Mesodermal cell (in vitro differentiated cells): Measurements from ENCODE around the gene UNC13A.

Experiments used
- H3K27ac ChIP-seq: 2 replicates; pipeline ENCODE4 v1.7.0; 2013; ENCODE audit warnings: mild to moderate bottlenecking, low read depth, low read length, moderate library complexity; ENCODE audit not compliant: severe bottlenecking
- H3K36me3 ChIP-seq: 2 replicates; pipeline ENCODE4 v1.7.1; 2013; ENCODE audit warnings: mild to moderate bottlenecking, low read length, moderate library complexity; ENCODE audit not compliant: control insufficient read depth, insufficient read depth
- H3K4me1 ChIP-seq: one replicate; pipeline ENCODE4 v1.7.1; 2013; ENCODE audit warnings: mild to moderate bottlenecking, low read length; ENCODE audit not compliant: insufficient read depth, control insufficient read depth, poor library complexity, severe bottlenecking
- H3K4me3 ChIP-seq: 2 replicates; pipeline ENCODE4 v1.7.0; 2013; ENCODE audit warnings: low read length, control low read depth, mild to moderate bottlenecking; ENCODE audit not compliant: insufficient read depth, poor library complexity, severe bottlenecking; ENCODE audit errors: extremely low read depth
- H3K9me3 ChIP-seq: 2 replicates; pipeline ENCODE4 v1.7.1; 2013; ENCODE audit warnings: mild to moderate bottlenecking, low read length, moderate library complexity; ENCODE audit not compliant: control insufficient read depth
- whole genome bisulfite sequencing, 2 experiments: methylation state at CpG; one replicate each; pipeline ENCODE4 v1.1.5; 2013; ENCODE audit warnings: missing lambda C conversion rate in 2 of 2; ENCODE audit not compliant: insufficient coverage in 2 of 2; 5-methylcytosine and 5-hydroxymethylcytosine counted together

Gene UNC13A

DNA sequence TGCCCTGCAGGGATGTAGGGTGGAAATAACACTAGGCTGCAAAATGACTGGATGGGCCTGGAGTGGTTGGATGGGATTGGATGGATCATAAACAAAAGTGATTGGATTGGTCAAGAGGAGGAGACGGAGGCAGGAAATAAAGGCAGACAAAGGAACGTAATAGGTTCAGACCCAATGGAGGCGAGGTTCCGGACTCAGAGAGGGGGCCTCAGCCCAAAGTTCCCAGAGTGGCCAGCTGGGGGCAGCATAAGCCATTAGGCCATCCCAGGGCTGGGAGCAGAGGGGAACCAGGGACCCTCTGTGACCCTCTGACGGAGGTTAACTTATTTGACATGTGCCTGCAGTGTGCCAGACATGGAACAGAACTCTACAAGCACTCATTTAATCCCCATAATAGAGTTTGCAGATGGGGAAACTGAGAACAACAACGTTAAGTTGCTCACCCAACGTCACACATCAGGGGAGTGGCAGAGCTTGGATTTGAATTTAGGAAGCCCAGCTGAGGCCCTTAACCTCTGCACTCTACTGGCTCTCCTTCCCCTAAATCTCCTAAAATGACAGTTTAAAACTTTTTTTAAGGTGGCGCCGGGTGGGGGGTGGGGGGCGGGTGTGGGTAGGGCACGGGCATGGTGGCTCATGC, 15.8 kb upstream of the UNC13A start:
- H3K4me3 ChIP-seq: no peak overlapping the region
- H3K36me3 ChIP-seq: no peaks in the 10 kb centered on the region
- H3K9me3 ChIP-seq: no peaks in the 10 kb centered on the region
- no peaks in the 10 kb centered on the region for H3K4me1 ChIP-seq
- H3K27ac ChIP-seq: no peak overlapping the region
- 73 to 85% methylated on average over 5 to 10 of the region's 11 CpGs for WGBS, 2 experiments

DNA sequence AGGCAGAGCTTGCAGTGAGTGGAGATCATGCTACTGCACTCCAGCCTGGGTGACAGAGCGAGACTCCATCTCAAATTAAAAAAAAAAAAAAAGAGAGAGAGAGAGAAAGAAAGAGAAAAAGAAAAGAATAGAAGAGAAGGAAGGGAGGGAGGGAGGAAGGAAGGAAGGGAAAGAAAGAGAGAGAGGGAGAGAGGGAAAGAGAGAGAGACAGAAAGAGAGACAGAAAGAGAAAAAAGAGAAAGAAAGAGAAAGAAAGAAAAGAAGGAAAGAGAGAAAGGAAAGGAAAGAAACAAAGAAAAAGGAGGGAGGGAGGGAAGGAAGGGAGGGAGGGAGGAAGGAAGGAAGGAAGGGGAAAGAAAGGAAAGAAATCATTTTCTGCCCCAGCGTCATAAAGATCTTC, 7.0 kb upstream of the UNC13A start:
- no peaks in the 10 kb centered on the region for H3K9me3 ChIP-seq
- no peaks in the 10 kb centered on the region for H3K4me1 ChIP-seq
- H3K27ac ChIP-seq: no peak overlapping the region
- H3K36me3 ChIP-seq: no peaks in the 10 kb centered on the region
- 88 to 100% methylated on average over 1 of the region's 2 CpGs for WGBS, 2 experiments
- H3K4me3 ChIP-seq: no peak overlapping the region

DNA sequence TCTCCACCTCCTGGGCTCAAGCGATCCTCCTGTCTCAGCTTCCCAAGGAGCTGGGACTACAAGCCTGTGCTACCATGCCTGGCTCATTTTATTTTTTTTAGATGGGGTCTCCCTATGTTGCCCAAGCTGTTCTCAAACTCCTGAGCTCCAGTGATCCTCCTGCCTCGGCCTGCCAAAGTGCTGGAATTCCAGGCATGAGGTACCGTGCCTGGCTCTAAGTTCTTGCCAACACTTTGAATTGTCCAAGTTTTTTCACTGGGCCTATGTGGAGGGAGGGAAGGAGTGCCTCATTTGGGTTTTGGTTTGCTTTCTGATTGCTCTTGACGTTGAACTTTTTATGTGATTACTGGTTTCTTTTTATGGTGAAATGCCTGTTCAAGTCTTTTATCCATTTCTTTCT, 4.4 kb upstream of the UNC13A start:
- H3K9me3 ChIP-seq: no peaks in the 10 kb centered on the region
- no peak overlapping the region for H3K4me3 ChIP-seq
- WGBS, 2 experiments: 94% methylated on average over 2 to 3 of the region's 4 CpGs
- H3K4me1 ChIP-seq: no peaks in the 10 kb centered on the region
- H3K27ac ChIP-seq: no peak overlapping the region
- no peaks in the 10 kb centered on the region for H3K36me3 ChIP-seq

DNA sequence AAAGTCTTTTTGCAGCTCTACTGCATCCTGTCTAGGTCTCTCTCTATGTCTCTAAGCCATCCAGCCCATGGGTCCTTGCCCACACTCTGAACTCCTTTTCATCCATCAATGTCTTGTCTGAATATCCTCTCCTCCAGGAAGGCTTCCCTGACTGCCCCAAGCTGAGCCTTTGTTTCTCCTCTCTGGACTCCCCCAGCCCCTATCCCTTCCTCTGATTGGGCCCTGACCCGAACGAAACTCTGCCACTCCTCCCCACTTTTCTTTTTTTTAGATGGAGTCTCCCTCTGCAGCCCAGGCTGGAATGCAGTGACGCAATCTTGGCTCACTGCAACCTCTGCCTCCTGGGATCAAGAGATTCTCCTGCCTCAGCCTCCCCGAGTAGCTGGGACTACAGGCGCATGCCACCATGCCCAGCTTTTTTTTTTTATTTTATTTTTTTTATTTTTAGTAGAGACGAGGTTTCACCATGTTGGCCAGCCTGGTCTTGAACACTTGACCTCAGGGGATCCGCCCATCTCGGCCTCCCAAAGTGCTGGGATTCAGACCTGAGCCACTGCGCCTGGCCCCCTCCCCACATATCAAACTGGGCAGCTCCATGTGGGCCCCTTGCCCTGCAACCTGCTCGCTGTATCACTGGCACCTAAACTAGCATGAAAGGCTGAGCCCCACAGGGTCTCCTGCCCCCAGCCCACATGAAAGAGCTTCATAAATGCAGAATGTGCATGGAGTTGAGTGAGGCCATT, 870 bp upstream of the UNC13A start:
- H3K36me3 ChIP-seq: no peaks in the 10 kb centered on the region
- no peak overlapping the region for H3K4me3 ChIP-seq
- no peaks in the 10 kb centered on the region for H3K9me3 ChIP-seq
- H3K4me1 ChIP-seq: peaks cover 13% of the 10 kb centered on the region
- 69 to 82% methylated on average over 4 to 8 of the region's 10 CpGs for WGBS, 2 experiments
- H3K27ac ChIP-seq: no peak overlapping the region

DNA sequence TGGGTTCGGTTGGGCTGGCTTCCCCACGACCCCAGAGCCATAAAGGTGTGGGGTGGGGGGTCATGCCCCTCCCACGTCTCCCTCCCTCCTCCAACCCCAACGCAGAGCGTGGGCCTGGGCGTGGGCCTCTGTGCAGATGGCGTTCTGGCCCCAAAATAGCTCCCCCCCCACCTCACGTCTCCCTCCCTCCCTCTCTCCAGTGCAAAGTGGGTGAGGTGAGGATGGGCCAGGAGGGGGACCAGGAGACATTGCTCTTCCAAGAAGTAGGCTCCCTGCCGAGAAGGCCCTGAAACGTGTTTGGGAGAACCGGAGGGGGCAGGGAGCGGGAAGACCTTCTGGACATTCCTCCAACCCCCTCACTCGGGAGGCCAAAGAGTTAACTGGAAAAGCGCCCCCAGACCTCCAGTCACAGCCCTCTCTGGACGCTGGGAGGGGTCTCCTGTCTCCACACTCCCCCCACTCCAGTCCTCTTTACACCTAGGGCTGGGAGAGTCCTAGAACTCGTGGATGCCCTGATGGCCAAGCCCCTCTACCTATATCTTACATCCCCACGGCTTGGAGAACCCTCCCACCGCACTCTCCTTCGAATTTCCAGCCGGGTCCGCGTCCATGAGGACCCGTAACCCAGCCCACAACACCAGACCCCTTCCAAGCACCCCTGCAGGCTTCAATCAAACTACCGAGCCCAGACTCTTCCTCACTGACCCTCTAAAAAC, 855 bp downstream of the UNC13A start:
- Histone ChIP-seq H3K9me3 (no peaks in the 10 kb centered on the region), H3K27ac (no peak overlapping the region), H3K4me3 (peak overlapping the region; percentile 55), H3K36me3 (no peaks in the 10 kb centered on the region), H3K4me1 (peaks cover 13% of the 10 kb centered on the region)
- 0 to 2% methylated on average over 9 to 12 of the region's 24 CpGs for WGBS, 2 experiments

DNA sequence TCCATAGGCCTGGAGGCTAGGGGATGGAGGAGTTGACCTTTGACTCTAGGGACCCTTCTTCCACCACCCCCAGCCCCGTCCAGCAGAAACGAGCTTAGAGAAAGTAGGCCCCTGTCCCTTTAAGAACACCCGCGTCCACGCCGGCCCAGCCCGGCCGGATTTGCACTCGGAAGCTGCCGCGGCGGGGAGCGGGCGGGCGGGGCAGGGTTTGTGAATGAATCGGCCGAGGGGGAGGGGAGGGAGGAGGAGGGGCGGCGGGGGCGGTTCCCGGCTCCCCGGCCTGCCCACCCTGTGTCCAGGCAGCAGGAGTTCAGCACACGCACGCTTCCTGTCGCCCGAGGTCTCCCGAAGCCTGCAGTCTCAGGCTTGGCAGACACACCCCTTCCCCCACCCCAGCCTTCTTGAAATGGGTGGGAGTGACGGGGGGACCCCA, 1.5 kb downstream of the UNC13A start:
- H3K9me3 ChIP-seq: no peaks in the 10 kb centered on the region
- H3K36me3 ChIP-seq: no peaks in the 10 kb centered on the region
- H3K4me1 ChIP-seq: peaks cover 13% of the 10 kb centered on the region
- H3K27ac ChIP-seq: peak overlapping the region; percentile 30
- H3K4me3 ChIP-seq: peak overlapping the region; percentile 55
- 0% methylated on average over 1 of the region's 28 CpGs; no CpG with 5 or more reads in 1 of the 2 experiments for WGBS, 2 experiments

DNA sequence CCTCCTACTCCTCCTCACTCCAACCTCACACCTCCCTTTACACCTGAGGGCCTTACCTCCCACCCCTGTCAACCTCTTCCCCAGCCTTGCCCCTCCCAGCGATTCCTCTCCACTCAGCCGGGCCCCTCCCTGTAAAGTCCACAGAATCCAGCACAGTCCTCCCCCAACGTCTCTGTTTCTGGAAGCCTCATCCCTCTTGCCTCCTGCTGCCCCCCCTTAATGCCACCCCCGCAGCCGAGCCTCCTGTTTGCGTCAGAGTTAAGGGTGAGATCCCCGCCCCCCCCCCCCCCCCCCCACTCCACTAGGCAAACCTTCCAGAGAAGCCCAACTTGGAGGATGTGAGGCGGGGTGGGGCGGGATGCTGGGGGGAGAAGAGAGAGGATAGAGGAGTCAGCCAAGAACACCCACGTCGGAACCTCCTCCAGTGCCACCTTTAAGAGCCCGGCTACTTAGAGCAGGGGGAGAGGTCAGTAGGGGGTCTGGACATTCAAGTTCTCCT, 2.1 kb downstream of the UNC13A start:
- H3K9me3 ChIP-seq: no peaks in the 10 kb centered on the region
- peak overlapping the region; percentile 30 for H3K27ac ChIP-seq
- peak overlapping the region; percentile 55 for H3K4me3 ChIP-seq
- H3K36me3 ChIP-seq: no peaks in the 10 kb centered on the region
- H3K4me1 ChIP-seq: peaks cover 16% of the 10 kb centered on the region
- 0% methylated on average over 2 of the region's 12 CpGs for WGBS, 2 experiments

DNA sequence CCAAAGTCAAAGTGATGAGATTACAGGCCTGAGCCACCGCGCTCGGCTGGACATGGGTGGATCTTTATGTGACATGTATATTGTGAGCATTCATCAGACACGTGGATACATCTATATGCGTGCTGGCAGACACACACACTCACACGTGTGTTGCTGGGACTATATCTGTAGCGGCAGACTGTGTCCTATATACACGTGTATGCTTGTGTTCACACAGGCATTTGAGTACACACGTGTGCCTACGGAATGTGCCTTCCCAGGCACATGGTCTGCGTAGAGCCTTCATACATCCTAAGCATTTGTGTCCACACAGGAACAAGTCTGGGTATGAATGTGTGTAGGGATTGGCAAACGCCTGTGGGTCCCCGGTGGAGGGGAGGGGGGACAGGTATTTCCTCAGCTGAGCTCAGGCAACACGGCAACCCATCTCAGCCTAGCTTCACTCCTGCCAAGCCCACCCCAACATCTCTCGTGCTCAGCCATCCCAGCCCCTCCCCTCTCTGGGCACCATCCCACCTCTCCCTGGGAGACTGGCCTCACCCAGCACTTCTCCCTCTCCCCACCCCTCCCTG, 2.6 kb downstream of the UNC13A start:
- 74 to 80% methylated on average over 12 of the region's 15 CpGs for WGBS, 2 experiments
- Histone ChIP-seq H3K36me3 (no peaks in the 10 kb centered on the region), H3K4me3 (no peak overlapping the region), H3K27ac (no peak overlapping the region), H3K9me3 (no peaks in the 10 kb centered on the region), H3K4me1 (peaks cover 21% of the 10 kb centered on the region)

DNA sequence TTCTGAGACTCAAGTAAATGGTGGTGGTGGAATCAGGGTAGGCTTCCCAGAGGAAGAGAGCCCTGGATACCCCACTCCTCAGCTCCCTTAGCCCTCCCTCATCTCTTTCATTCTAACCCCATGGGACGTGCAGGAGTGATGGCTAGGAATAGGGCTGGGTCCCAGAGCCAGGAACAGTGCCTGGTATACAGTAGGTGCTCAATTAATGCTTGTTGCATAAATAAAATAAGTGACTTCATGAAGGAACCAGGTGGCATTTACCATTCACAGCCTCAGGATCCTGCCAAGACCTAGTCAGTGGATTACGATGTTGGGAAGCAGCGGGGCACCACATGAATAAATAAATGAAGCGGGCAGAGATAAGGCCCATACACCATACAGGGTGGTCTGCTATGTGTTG, 3.9 kb downstream of the UNC13A start:
- Histone ChIP-seq H3K9me3 (no peaks in the 10 kb centered on the region), H3K27ac (no peak overlapping the region), H3K36me3 (no peaks in the 10 kb centered on the region), H3K4me1 (peaks cover 30% of the 10 kb centered on the region), H3K4me3 (no peak overlapping the region)
- 100% methylated on average over 2 to 3 of the region's 4 CpGs for WGBS, 2 experiments

DNA sequence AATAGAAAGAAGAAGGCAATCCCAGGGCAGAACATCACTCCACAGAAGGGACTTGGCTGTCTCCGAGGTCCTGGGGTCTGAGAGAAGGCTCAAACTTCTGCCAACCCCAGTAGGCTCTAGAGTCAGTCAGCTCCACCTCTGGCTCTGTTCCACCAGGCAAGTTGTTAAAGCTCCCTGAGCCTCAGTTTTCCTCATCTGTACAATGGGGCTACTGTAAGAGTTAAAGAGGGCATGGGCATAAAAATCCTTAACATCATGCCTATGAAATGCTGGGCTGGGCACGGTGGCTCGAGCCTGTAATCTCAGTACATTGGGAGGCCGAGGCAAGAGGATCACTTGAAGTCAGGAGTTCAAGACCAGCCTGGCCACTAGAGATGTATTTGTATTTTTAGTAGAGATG, 5.1 kb downstream of the UNC13A start:
- Histone ChIP-seq H3K9me3 (no peaks in the 10 kb centered on the region), H3K36me3 (no peaks in the 10 kb centered on the region), H3K27ac (no peak overlapping the region), H3K4me1 (peaks cover 30% of the 10 kb centered on the region), H3K4me3 (no peak overlapping the region)
- 89 to 100% methylated on average over 3 of the region's 4 CpGs for WGBS, 2 experiments
